ENCODE results near the gene NBAS.

Gene NBAS

GRCh38 chr2:15359716-15360531 lies 201.2 kb downstream of the NBAS start:
- Histone ChIP-seq H3K27me3 (ENCODE audit: insufficient read depth, low read length) (no peaks in the 10 kb centered on the region), H3K4me1 (ENCODE audit: insufficient read depth, low read length) (no peaks in the 10 kb centered on the region), H2AFZ (ENCODE audit: low read depth, low read length) (no peak overlapping the region), H3K36me3 (ENCODE audit: insufficient read depth, low read length) (peaks cover 17% of the 10 kb centered on the region), H3K9me3 (ENCODE audit: low read length) (no peaks in the 10 kb centered on the region), H3K4me3 (ENCODE audit: low read length) (no peak overlapping the region)

- no peaks in the 10 kb centered on the region for H3K9me3 ChIP-seq (ENCODE audit: low read length)
- H2AFZ ChIP-seq (ENCODE audit: low read depth, low read length): no peak overlapping the region
- H3K27me3 ChIP-seq (ENCODE audit: insufficient read depth, low read length): no peaks in the 10 kb centered on the region
- H3K4me1 ChIP-seq (ENCODE audit: insufficient read depth, low read length): no peaks in the 10 kb centered on the region
- peaks cover 18% of the 10 kb centered on the region for H3K36me3 ChIP-seq (ENCODE audit: insufficient read depth, low read length)
- H3K4me3 ChIP-seq (ENCODE audit: low read length): no peak overlapping the region
Measured at GRCh38 chr2:15357922-15358321, 203.2 kb downstream of the NBAS start.

- H3K4me3 ChIP-seq (ENCODE audit: low read length): no peak overlapping the region
- H3K27me3 ChIP-seq (ENCODE audit: insufficient read depth, low read length): no peaks in the 10 kb centered on the region
- H3K4me1 ChIP-seq (ENCODE audit: insufficient read depth, low read length): no peaks in the 10 kb centered on the region
- peaks cover 22% of the 10 kb centered on the region for H3K36me3 ChIP-seq (ENCODE audit: insufficient read depth, low read length)
- no peak overlapping the region for H2AFZ ChIP-seq (ENCODE audit: low read depth, low read length)
- no peaks in the 10 kb centered on the region for H3K9me3 ChIP-seq (ENCODE audit: low read length)
Measured at GRCh38 chr2:15357186-15357585, 203.9 kb downstream of the NBAS start.

GRCh38 chr2:15355386-15355785 lies 205.7 kb downstream of the NBAS start:
- Histone ChIP-seq H3K9me3 (ENCODE audit: low read length) (no peaks in the 10 kb centered on the region), H3K4me1 (ENCODE audit: insufficient read depth, low read length) (no peaks in the 10 kb centered on the region), H2AFZ (ENCODE audit: low read depth, low read length) (no peak overlapping the region), H3K27me3 (ENCODE audit: insufficient read depth, low read length) (no peaks in the 10 kb centered on the region), H3K4me3 (ENCODE audit: low read length) (no peak overlapping the region), H3K36me3 (ENCODE audit: insufficient read depth, low read length) (peaks cover 37% of the 10 kb centered on the region)

- H3K4me3 ChIP-seq (ENCODE audit: low read length): no peak overlapping the region
- peaks cover 41% of the 10 kb centered on the region for H3K36me3 ChIP-seq (ENCODE audit: insufficient read depth, low read length)
- no peaks in the 10 kb centered on the region for H3K9me3 ChIP-seq (ENCODE audit: low read length)
- no peaks in the 10 kb centered on the region for H3K27me3 ChIP-seq (ENCODE audit: insufficient read depth, low read length)
- H3K4me1 ChIP-seq (ENCODE audit: insufficient read depth, low read length): no peaks in the 10 kb centered on the region
- H2AFZ ChIP-seq (ENCODE audit: low read depth, low read length): no peak overlapping the region
Measured at GRCh38 chr2:15354596-15355366, 206.4 kb downstream of the NBAS start.

- Histone ChIP-seq H3K36me3 (ENCODE audit: insufficient read depth, low read length) (peaks cover 41% of the 10 kb centered on the region), H3K9me3 (ENCODE audit: low read length) (no peaks in the 10 kb centered on the region), H3K27me3 (ENCODE audit: insufficient read depth, low read length) (no peaks in the 10 kb centered on the region), H3K4me3 (ENCODE audit: low read length) (no peak overlapping the region), H3K4me1 (ENCODE audit: insufficient read depth, low read length) (peaks cover 4% of the 10 kb centered on the region), H2AFZ (ENCODE audit: low read depth, low read length) (no peak overlapping the region)
Measured at GRCh38 chr2:15352363-15352762, 208.8 kb downstream of the NBAS start.

GRCh38 chr2:15348636-15349035 lies 212.5 kb downstream of the NBAS start:
- Histone ChIP-seq H3K36me3 (ENCODE audit: insufficient read depth, low read length) (peaks cover 27% of the 10 kb centered on the region), H3K9me3 (ENCODE audit: low read length) (no peaks in the 10 kb centered on the region), H3K27me3 (ENCODE audit: insufficient read depth, low read length) (no peaks in the 10 kb centered on the region), H3K4me1 (ENCODE audit: insufficient read depth, low read length) (peaks cover 4% of the 10 kb centered on the region), H3K4me3 (ENCODE audit: low read length) (no peak overlapping the region), H2AFZ (ENCODE audit: low read depth, low read length) (no peak overlapping the region)

GRCh38 chr2:15348045-15348444 lies 213.1 kb downstream of the NBAS start:
- Histone ChIP-seq H3K9me3 (ENCODE audit: low read length) (no peaks in the 10 kb centered on the region), H3K36me3 (ENCODE audit: insufficient read depth, low read length) (peaks cover 23% of the 10 kb centered on the region), H3K27me3 (ENCODE audit: insufficient read depth, low read length) (no peaks in the 10 kb centered on the region), H3K4me3 (ENCODE audit: low read length) (no peak overlapping the region), H2AFZ (ENCODE audit: low read depth, low read length) (no peak overlapping the region), H3K4me1 (ENCODE audit: insufficient read depth, low read length) (peaks cover 4% of the 10 kb centered on the region)

GRCh38 chr2:15346624-15347023 lies 214.5 kb downstream of the NBAS start:
- Histone ChIP-seq H3K27me3 (ENCODE audit: insufficient read depth, low read length) (no peaks in the 10 kb centered on the region), H3K4me3 (ENCODE audit: low read length) (no peak overlapping the region)

GRCh38 chr2:15337996-15338666 lies 223.0 kb downstream of the NBAS start:
- H3K9me3 ChIP-seq (ENCODE audit: low read length): no peaks in the 10 kb centered on the region
- no peak overlapping the region for H2AFZ ChIP-seq (ENCODE audit: low read depth, low read length)
- H3K36me3 ChIP-seq (ENCODE audit: insufficient read depth, low read length): no peaks in the 10 kb centered on the region
- H3K4me3 ChIP-seq (ENCODE audit: low read length): no peak overlapping the region
- H3K27me3 ChIP-seq (ENCODE audit: insufficient read depth, low read length): no peaks in the 10 kb centered on the region
- H3K4me1 ChIP-seq (ENCODE audit: insufficient read depth, low read length): no peaks in the 10 kb centered on the region

More at GRCh38 chr2:15346624-15347023, 214.5 kb downstream of the NBAS start:
- H3K9me3 ChIP-seq (ENCODE audit: low read length): no peaks in the 10 kb centered on the region
- no peak overlapping the region for H2AFZ ChIP-seq (ENCODE audit: low read depth, low read length)
- peaks cover 4% of the 10 kb centered on the region for H3K4me1 ChIP-seq (ENCODE audit: insufficient read depth, low read length)
- peaks cover 13% of the 10 kb centered on the region for H3K36me3 ChIP-seq (ENCODE audit: insufficient read depth, low read length)

- peaks cover 6% of the 10 kb centered on the region for H3K36me3 ChIP-seq (ENCODE audit: insufficient read depth, low read length)
- H2AFZ ChIP-seq (ENCODE audit: low read depth, low read length): no peak overlapping the region
- no peaks in the 10 kb centered on the region for H3K4me1 ChIP-seq (ENCODE audit: insufficient read depth, low read length)
- no peaks in the 10 kb centered on the region for H3K27me3 ChIP-seq (ENCODE audit: insufficient read depth, low read length)
- H3K9me3 ChIP-seq (ENCODE audit: low read length): no peaks in the 10 kb centered on the region
- H3K4me3 ChIP-seq (ENCODE audit: low read length): no peak overlapping the region
Measured at GRCh38 chr2:15334644-15335326, 226.3 kb downstream of the NBAS start.

- H3K27me3 ChIP-seq (ENCODE audit: insufficient read depth, low read length): no peaks in the 10 kb centered on the region
- H2AFZ ChIP-seq (ENCODE audit: low read depth, low read length): no peak overlapping the region
Measured at GRCh38 chr2:15331787-15332186, 229.3 kb downstream of the NBAS start.

More at GRCh38 chr2:15331787-15332186, 229.3 kb downstream of the NBAS start:
- Histone ChIP-seq H3K4me1 (ENCODE audit: insufficient read depth, low read length) (peaks cover 19% of the 10 kb centered on the region), H3K4me3 (ENCODE audit: low read length) (no peak overlapping the region), H3K36me3 (ENCODE audit: insufficient read depth, low read length) (peaks cover 7% of the 10 kb centered on the region), H3K9me3 (ENCODE audit: low read length) (no peaks in the 10 kb centered on the region)
